Osteocyte (in vitro differentiated cells): Measurements from ENCODE around the gene SKOR2. TPM values are rescaled to one million over a fixed set of nuclear protein-coding genes. Genes with fewer than 3 reads are reported as not detected.

ENCODE experiments used
- DNase-seq: peaks from one replicate; pipeline ENCODE4 v3.0.0; 2021; ENCODE audit warnings: mixed read lengths; ENCODE audit not compliant: unreplicated experiment; ENCODE audit errors: extremely low spot score
- H3K27ac Mint-ChIP-seq: one replicate; pipeline ENCODE4 v1.8.0; 2021; ENCODE audit warnings: mild to moderate bottlenecking, mixed read lengths; ENCODE audit not compliant: unreplicated experiment
- H3K27me3 Mint-ChIP-seq: one replicate; pipeline ENCODE4 v1.8.0; 2021; ENCODE audit warnings: mixed read lengths; ENCODE audit not compliant: unreplicated experiment
- H3K36me3 Mint-ChIP-seq: one replicate; pipeline ENCODE4 v1.8.0; 2021; ENCODE audit warnings: mixed read lengths; ENCODE audit not compliant: unreplicated experiment
- H3K4me1 Mint-ChIP-seq: one replicate; pipeline ENCODE4 v1.8.0; 2021; ENCODE audit warnings: mixed read lengths; ENCODE audit not compliant: unreplicated experiment
- H3K4me3 Mint-ChIP-seq: one replicate; pipeline ENCODE4 v1.8.0; 2021; ENCODE audit warnings: mild to moderate bottlenecking, moderate library complexity, mixed read lengths; ENCODE audit not compliant: unreplicated experiment
- H3K9me3 Mint-ChIP-seq: one replicate; pipeline ENCODE4 v1.8.0; 2021; ENCODE audit warnings: mixed read lengths; ENCODE audit not compliant: unreplicated experiment
- total RNA-seq: library from RNA; stranded (reverse); gene quantifications from 2 replicates; pipeline ENCODE4 v1.2.1, GENCODE V29; 2021
- TF ChIP-seq, protein P1 (sequence below): fragments of 200-600 bp; sonication (generic); IDR thresholded peaks from 2 replicates; pipeline ENCODE4 v1.5.0; 2021; ENCODE audit warnings: antibody characterized with exemption, mild to moderate bottlenecking, moderate library complexity

SKOR2 gene
- total RNA-seq, 1 donor from 2014 or later = not detected

DNA sequence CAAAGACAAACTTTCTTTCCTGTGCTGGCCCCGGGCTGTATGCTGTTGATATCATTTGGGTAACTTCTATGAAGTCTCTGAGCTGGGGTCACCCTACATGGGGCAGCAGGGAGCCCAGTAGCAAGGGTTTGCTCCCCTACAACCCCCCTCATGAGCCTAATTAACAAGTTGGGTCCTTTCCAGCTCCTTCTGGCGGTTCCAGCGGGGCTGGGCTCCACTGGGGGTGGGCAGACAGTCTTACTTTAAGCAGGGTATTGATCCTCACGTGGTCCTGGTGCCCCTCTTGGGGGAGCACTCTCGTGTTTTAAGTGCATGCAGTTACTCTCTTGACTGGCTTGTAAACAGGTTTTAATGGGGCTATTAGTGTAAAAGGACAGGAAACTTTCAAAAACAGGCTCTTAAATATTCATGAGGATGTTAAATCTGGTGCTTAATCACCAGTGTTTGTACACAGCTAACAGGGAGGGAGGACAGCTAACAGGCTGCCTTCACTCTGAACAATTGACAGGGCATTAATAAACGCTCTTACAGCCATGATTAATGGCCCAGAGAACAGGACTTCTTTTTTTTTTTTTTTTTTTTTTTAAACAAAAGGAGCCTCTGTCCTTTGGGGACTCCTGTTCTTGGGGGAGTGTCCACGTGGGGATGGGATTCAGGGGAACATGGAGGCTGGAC is 36.6 kb upstream of the SKOR2 start:
- peak; percentile 73 for DNase-seq
- no peaks in the 10 kb centered on the region for H3K4me1 Mint-ChIP-seq
- H3K27me3 Mint-ChIP-seq = peaks cover 13% of the 10 kb centered on the region
- TF ChIP-seq, protein P1, sequence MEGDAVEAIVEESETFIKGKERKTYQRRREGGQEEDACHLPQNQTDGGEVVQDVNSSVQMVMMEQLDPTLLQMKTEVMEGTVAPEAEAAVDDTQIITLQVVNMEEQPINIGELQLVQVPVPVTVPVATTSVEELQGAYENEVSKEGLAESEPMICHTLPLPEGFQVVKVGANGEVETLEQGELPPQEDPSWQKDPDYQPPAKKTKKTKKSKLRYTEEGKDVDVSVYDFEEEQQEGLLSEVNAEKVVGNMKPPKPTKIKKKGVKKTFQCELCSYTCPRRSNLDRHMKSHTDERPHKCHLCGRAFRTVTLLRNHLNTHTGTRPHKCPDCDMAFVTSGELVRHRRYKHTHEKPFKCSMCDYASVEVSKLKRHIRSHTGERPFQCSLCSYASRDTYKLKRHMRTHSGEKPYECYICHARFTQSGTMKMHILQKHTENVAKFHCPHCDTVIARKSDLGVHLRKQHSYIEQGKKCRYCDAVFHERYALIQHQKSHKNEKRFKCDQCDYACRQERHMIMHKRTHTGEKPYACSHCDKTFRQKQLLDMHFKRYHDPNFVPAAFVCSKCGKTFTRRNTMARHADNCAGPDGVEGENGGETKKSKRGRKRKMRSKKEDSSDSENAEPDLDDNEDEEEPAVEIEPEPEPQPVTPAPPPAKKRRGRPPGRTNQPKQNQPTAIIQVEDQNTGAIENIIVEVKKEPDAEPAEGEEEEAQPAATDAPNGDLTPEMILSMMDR = no peak
- H3K4me3 Mint-ChIP-seq = no peak overlapping the region
- no peak overlapping the region for H3K27ac Mint-ChIP-seq
- H3K9me3 Mint-ChIP-seq = no peaks in the 10 kb centered on the region
- no peaks in the 10 kb centered on the region for H3K36me3 Mint-ChIP-seq

DNA sequence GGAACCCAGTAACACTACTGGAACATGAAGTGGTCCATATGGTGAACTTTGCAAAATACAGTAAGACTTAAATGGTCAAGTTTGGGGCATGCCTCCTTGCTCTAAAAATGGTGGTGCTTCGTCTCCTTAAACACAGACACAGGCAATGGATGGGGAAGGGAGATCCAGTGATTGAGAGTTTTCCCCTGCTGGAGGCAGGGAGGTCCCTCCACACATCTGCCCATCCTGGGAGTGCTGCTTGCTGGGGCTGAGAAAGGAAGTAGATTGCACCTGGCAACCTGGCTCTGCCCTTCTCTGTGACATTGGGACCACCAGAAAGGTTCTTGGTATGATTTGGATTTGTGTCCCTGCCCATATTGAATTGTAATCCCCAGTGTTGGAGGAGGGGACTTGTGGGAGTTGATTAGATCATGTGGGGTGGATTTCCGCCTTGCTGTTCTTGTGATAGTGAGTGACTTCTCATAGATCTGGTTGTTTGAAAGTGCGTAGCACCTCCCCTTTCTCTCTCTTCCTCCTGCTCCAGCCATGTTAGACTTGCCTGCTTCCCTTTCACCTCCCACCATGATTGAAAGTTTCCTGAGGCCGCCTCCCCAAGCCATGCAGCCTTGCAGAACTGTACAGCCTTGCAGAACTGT is 35.4 kb upstream of the SKOR2 start:
- no peaks in the 10 kb centered on the region for H3K4me1 Mint-ChIP-seq
- no peaks in the 10 kb centered on the region for H3K9me3 Mint-ChIP-seq
- no peaks in the 10 kb centered on the region for H3K36me3 Mint-ChIP-seq
- TF ChIP-seq, protein P1 = no peak
- no peak overlapping the region for H3K4me3 Mint-ChIP-seq
- H3K27ac Mint-ChIP-seq = no peak overlapping the region
- peak; percentile 72 for DNase-seq
- peaks cover 13% of the 10 kb centered on the region for H3K27me3 Mint-ChIP-seq

DNA sequence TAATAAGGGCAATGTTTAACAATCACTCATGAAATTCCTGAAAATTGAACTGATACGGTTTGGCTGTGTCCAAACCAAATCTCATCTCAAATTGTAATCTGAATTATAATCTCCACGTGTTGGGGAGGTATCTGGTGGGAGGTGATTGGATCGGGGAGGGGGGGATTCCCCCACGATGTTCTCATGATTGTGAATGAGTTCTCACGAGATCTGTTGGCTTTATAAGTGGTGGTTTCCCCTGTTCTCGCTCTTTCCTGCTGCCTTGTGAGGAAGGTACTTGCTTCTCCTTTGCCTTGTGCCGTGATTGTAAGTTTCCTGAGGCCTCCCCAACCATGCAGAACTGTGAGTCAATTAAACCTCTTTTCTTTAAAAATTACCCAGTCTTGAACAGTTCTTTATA is 34.0 kb upstream of the SKOR2 start:
- H3K27ac Mint-ChIP-seq = no peak overlapping the region
- peaks cover 9% of the 10 kb centered on the region for H3K27me3 Mint-ChIP-seq

DNA sequence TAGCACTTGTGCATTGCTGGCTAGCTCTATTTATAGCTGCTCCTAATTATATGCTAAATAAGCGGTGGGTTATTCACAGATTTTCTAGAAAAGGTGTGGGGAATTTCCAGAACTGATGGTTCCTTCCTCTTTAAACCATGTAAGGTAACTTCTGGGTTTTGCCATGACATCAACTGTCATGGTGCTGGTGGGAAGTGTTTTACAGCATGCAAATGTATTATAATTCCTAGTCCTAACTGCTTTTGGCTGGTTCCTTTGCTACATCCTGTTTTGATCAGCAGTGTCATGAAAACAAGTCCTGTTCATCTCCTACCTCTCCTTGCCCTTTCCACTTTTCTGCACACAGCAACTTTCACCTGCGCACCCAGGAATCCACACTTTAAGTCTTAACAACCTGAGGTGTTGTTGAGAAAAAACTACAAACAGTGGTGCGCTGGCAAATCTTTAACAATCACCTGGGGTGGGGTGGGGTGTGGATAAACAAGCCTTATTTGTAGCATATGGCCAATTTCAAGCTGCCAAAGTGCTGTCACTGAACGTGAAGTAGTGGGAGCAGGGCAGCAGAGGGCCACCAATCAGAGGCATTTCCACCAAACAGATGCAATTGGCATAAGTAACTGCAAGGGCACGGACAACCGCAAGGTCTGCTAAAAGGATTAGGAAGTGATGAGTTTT is 33.4 kb upstream of the SKOR2 start:
- Mint-ChIP-seq H3K9me3 (no peaks in the 10 kb centered on the region), H3K36me3 (no peaks in the 10 kb centered on the region), H3K4me1 (no peaks in the 10 kb centered on the region), H3K4me3 (no peak overlapping the region), H3K27me3 (peaks cover 9% of the 10 kb centered on the region), H3K27ac (no peak overlapping the region)
- peak; percentile 70 for DNase-seq
- TF ChIP-seq, protein P1 = no peak

More for the DNA sequence above, 34.0 kb upstream of the SKOR2 start:
- Mint-ChIP-seq H3K36me3 (no peaks in the 10 kb centered on the region), H3K9me3 (no peaks in the 10 kb centered on the region), H3K4me3 (no peak overlapping the region), H3K4me1 (no peaks in the 10 kb centered on the region)
- peak; percentile 15 for DNase-seq
- TF ChIP-seq, protein P1 = no peak

DNA sequence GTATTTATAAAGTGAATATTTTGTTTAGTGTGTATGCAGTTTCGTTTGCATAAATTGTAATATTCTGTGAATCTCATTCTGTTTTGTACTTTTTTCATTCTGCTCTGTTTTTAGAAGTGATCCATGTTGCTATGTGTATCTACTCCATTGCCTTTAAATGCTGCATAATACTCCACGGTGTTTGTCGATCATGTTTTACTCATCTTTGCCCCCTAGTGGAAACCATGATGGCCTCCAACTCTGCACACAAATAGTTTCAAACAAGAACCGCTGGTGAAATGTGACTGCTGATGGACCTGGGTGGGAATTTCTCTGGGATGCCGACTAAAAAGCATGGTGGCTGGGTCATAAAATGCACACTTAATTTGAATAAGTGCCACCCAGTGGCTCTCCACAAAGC is 32.0 kb upstream of the SKOR2 start:
- Mint-ChIP-seq H3K4me1 (no peaks in the 10 kb centered on the region), H3K9me3 (no peaks in the 10 kb centered on the region), H3K4me3 (no peak overlapping the region), H3K27ac (no peak overlapping the region), H3K36me3 (no peaks in the 10 kb centered on the region), H3K27me3 (peaks cover 11% of the 10 kb centered on the region)
- TF ChIP-seq, protein P1 = peak; percentile 50
- DNase-seq = peak; percentile 21
